Body of pancreas (tissue), 4 donors: ENCODE data around the gene RCE1.

Source experiments
- POLR2A ChIP-seq, 3 donors: fragments of 450-650 bp; IDR thresholded peaks; one replicate each; pipeline ENCODE4 v1.6.1; 2016; ENCODE audit warnings: antibody characterized with exemption in 3 of 3, mild to moderate bottlenecking in 2 of 3
- TF ChIP-seq, protein P1 (sequence below), 7 experiments: fragments of 450-650 bp in 4 of 7; fragments of 200-600 bp in 3 of 7; sonication (generic) in 3 of 7; IDR thresholded peaks; one replicate each; pipeline ENCODE4 v1.5.1; 2016 to 2019; ENCODE audit warnings: antibody characterized with exemption in 7 of 7

DNA sequence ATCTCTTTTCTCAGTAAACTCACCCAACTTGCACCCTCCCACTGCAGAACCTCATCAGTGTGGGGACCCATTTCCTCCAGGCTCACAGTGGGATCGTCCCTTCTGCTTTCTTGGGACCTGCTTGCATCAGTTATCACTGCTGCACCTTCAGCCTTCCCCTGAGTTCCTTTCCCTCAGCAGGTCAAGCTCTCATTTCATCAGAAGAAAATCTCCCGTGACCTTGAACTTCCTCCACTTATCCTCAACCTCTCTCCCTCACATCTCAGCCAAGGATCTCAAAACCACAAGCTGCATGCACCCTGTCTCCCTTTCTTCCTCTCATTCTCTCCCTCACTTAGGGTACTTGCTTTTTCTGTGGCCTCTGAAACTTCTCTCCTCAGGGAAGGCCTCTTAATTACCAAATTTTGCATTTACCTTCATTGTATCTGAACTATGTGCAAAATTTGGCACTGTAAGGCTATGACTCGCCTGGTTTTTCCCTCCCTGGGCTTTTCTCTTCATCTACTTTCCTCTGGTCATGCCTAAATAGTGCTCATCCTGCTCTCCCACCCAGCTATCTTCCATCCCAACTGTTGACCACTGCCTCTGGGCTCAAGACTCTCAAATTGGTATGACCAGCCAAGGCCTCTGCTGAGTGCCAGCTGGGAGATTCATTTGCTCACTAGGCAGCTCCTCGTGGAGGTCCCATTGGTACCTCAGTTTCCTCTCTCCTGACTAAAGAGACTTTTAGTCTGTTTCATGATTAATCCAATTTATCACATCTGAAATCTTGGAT lies 2.7 kb upstream of the RCE1 start:
- TF ChIP-seq, protein P1, sequence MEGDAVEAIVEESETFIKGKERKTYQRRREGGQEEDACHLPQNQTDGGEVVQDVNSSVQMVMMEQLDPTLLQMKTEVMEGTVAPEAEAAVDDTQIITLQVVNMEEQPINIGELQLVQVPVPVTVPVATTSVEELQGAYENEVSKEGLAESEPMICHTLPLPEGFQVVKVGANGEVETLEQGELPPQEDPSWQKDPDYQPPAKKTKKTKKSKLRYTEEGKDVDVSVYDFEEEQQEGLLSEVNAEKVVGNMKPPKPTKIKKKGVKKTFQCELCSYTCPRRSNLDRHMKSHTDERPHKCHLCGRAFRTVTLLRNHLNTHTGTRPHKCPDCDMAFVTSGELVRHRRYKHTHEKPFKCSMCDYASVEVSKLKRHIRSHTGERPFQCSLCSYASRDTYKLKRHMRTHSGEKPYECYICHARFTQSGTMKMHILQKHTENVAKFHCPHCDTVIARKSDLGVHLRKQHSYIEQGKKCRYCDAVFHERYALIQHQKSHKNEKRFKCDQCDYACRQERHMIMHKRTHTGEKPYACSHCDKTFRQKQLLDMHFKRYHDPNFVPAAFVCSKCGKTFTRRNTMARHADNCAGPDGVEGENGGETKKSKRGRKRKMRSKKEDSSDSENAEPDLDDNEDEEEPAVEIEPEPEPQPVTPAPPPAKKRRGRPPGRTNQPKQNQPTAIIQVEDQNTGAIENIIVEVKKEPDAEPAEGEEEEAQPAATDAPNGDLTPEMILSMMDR (IDR thresholded peaks at IDR 0.05) = no peak
- TF ChIP-seq POLR2A (IDR thresholded peaks at IDR 0.05) = no peak
